T-helper 17 cell (primary cell): Measurements from ENCODE around the gene NPAS3. TPM values are rescaled to one million over a fixed set of nuclear protein-coding genes. Genes with fewer than 3 reads are reported as not detected.

Experiments used
- ATAC-seq: fragments of 150-1000 bp; cut with Tn5 transposase; 2 replicates; pipeline ENCODE4 v1.10.0; 2021; ENCODE audit warnings: mild to moderate bottlenecking, moderate library complexity
- DNase-seq, 3 donors: peaks; one replicate each; pipeline versions ENCODE4 v3.0.0 to v3.0.0-alpha.2; 2020 to 2021
- H3K9me3 ChIP-seq: one replicate; pipeline ENCODE4 v1.7.0; 2013; ENCODE audit warnings: low read length, mild to moderate bottlenecking; ENCODE audit not compliant: control insufficient read depth, poor library complexity, severe bottlenecking
- H3K27ac Mint-ChIP-seq: one replicate; pipeline ENCODE4 v1.8.0; 2022; ENCODE audit warnings: mild to moderate bottlenecking, moderate library complexity, mixed read lengths
- H3K27me3 Mint-ChIP-seq: one replicate; pipeline ENCODE4 v1.8.0; 2022; ENCODE audit warnings: mixed read lengths
- H3K36me3 Mint-ChIP-seq: one replicate; pipeline ENCODE4 v1.8.0; 2022; ENCODE audit warnings: low read depth, mixed read lengths
- H3K4me1 Mint-ChIP-seq: one replicate; pipeline ENCODE4 v1.8.0; 2022; ENCODE audit warnings: mild to moderate bottlenecking, mixed read lengths
- H3K4me3 Mint-ChIP-seq: one replicate; pipeline ENCODE4 v1.8.0; 2022; ENCODE audit warnings: mild to moderate bottlenecking, moderate library complexity, mixed read lengths
- total RNA-seq, 4 donors: library from RNA in 2 of 4; stranded (reverse) in 2 of 4; gene quantifications; one replicate each; pipeline ENCODE4 v1.2.3 and lab custom pipeline; 2022 to 2026

Gene NPAS3
- total RNA-seq, 2 donors from 2014 or later: not detected

- ATAC-seq (no peak), DNase-seq (no peak)
- Mint-ChIP-seq H3K27ac (no peak overlapping the region), H3K36me3 (no peaks in the 10 kb centered on the region), H3K27me3 (no peaks in the 10 kb centered on the region), H3K4me1 (no peaks in the 10 kb centered on the region), H3K4me3 (no peak overlapping the region)
- H3K9me3 ChIP-seq: no peaks in the 10 kb centered on the region
Measured at GRCh38 chr14:33131801-33132200, 193.1 kb downstream of the NPAS3 start.

DNA sequence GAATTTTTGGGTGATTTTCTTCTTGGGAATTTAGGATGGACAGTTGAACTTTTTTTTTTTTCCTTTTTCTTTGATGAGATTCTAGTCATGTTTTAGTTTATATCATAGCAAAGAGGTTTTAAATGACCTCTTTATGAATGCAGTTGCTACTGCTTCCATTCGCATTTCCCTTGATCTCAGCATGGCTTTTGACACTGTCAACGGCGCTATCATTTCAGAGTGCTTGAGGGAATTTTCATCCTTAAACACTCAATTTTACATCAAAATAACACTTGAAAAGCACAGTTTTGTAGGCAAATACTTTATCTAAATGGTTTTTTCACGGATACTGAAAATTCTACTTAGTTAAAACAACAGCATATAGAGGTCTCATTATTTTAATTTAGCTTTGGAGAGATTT, 195.5 kb downstream of the NPAS3 start:
- no peaks in the 10 kb centered on the region for H3K27me3 Mint-ChIP-seq
- H3K9me3 ChIP-seq: no peaks in the 10 kb centered on the region
- DNase-seq: no peak
- no peak for ATAC-seq
- no peaks in the 10 kb centered on the region for H3K4me1 Mint-ChIP-seq
- H3K36me3 Mint-ChIP-seq: no peaks in the 10 kb centered on the region
- H3K4me3 Mint-ChIP-seq: no peak overlapping the region
- no peak overlapping the region for H3K27ac Mint-ChIP-seq

DNA sequence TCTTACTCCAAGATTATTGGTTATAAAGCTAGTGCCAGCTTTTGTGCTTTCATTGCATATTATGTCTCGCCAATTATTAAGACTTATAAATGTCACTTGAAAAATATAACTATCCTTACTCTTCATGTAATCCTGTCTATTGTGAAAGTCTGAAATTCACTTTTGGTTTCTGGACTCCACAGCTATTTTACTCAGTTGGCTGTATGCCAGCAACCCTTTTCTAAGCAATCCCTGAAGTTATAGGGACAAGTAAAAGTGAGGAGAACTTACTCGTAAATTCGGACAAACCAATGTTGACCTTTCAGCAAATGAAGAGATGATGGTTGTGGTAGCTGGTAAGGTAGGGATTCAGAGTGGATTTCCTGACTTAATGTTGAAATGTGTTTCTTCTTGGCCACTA, 196.3 kb downstream of the NPAS3 start:
- H3K27me3 Mint-ChIP-seq: no peaks in the 10 kb centered on the region
- H3K4me3 Mint-ChIP-seq: no peak overlapping the region
- H3K4me1 Mint-ChIP-seq: no peaks in the 10 kb centered on the region
- ATAC-seq (no peak), DNase-seq (no peak)
- H3K36me3 Mint-ChIP-seq: no peaks in the 10 kb centered on the region
- H3K9me3 ChIP-seq: no peaks in the 10 kb centered on the region
- no peak overlapping the region for H3K27ac Mint-ChIP-seq

- Mint-ChIP-seq H3K27me3 (peaks cover 4% of the 10 kb centered on the region), H3K4me1 (no peaks in the 10 kb centered on the region), H3K36me3 (no peaks in the 10 kb centered on the region), H3K27ac (no peak overlapping the region), H3K4me3 (no peak overlapping the region)
- no peak for DNase-seq
- no peaks in the 10 kb centered on the region for H3K9me3 ChIP-seq
- ATAC-seq: no peak
Measured at GRCh38 chr14:33150666-33151428, 212.2 kb downstream of the NPAS3 start.

DNA sequence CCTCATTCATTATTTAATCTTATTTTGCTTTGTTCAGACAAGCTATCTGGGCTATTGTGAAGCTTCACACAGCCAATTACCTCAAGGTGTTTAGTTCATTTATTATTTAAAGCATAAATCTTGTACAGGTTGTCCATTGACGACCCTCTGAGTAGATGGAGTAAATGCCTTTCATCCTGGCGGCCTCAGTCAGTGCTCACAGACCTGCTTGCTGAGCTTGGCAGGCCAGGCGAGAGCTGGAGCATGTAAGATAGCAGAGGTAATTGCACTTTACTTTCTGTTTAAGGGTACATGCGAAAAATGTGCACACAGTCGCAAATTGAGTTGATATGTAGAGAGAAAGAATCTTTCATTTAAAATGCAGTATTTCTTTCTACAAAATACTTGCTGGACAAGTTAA, 224.4 kb downstream of the NPAS3 start:
- no peak overlapping the region for H3K27ac Mint-ChIP-seq
- DNase-seq: no peak
- no peaks in the 10 kb centered on the region for H3K36me3 Mint-ChIP-seq
- ATAC-seq: no peak
- no peaks in the 10 kb centered on the region for H3K4me1 Mint-ChIP-seq
- no peak overlapping the region for H3K4me3 Mint-ChIP-seq
- H3K27me3 Mint-ChIP-seq: peaks cover 5% of the 10 kb centered on the region
- H3K9me3 ChIP-seq: no peaks in the 10 kb centered on the region

DNA sequence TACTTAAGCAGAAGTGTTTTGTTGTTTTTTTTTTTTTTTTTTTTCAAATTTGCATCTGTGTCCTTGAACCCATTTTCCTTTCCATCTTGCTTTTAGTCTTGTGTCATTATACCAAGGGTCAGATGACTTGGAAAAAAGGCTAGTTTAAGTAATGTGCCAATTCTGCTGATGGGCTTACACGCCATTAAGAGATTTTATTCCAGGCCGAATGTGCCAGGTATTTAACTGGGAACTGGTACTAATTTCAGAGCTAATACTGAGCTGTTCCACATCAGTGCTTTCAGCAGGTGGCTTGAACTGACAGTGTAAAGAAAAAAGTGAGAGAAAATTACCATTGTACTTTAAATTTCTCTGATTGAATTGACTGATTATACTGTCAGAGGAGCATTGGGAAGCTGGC, 224.9 kb downstream of the NPAS3 start:
- H3K36me3 Mint-ChIP-seq: no peaks in the 10 kb centered on the region
- H3K4me1 Mint-ChIP-seq: no peaks in the 10 kb centered on the region
- ATAC-seq (no peak), DNase-seq (no peak)
- H3K27me3 Mint-ChIP-seq: peaks cover 5% of the 10 kb centered on the region
- H3K4me3 Mint-ChIP-seq: no peak overlapping the region
- no peak overlapping the region for H3K27ac Mint-ChIP-seq
- H3K9me3 ChIP-seq: no peaks in the 10 kb centered on the region

DNA sequence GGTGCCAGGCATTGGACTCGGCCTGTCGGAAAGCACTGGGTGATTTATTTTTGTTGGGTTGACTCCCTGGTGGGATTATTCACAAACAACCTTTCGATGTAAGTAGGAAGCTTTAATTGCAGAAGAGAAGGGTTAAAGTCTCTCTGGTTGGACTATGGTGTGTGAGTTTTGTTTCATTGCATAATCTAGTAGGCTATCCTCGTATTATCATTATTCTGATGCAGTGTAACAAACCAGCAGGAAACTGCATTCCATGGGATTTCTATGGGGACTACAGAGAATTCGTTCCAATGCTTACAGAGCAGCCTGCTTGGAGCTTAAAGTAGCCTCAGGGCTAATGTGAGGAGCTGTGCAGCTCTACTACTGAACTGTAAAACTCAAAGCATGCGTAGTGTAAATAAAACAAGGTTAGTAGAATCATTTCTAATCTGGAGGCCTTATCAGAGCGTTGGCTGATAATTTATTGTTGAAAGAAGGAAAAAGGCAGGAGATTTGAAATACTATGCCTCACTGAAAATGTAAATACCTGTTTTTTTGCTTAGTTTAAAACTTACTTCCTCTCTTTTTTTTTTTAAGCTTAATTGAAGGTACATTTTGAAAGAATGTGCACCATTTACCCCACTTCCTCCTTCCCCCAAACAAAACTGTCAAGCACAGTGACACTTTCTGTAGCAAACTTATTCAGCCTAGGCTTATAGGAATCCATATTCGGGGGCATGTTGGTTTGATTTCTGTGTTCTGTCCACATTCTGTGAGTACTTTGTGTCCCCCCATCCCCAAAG, 226.7 kb downstream of the NPAS3 start:
- DNase-seq (no peak), ATAC-seq (no peak)
- Mint-ChIP-seq H3K4me3 (no peak overlapping the region), H3K27ac (no peak overlapping the region), H3K4me1 (no peaks in the 10 kb centered on the region), H3K27me3 (peaks cover 5% of the 10 kb centered on the region), H3K36me3 (no peaks in the 10 kb centered on the region)
- no peaks in the 10 kb centered on the region for H3K9me3 ChIP-seq

GRCh38 chr14:33165926-33166289, 227.2 kb downstream of the NPAS3 start:
- peaks cover 5% of the 10 kb centered on the region for H3K27me3 Mint-ChIP-seq
- H3K27ac Mint-ChIP-seq: no peak overlapping the region
- no peak for DNase-seq
- ATAC-seq: no peak
- H3K36me3 Mint-ChIP-seq: no peaks in the 10 kb centered on the region
- H3K9me3 ChIP-seq: no peaks in the 10 kb centered on the region
- no peaks in the 10 kb centered on the region for H3K4me1 Mint-ChIP-seq
- no peak overlapping the region for H3K4me3 Mint-ChIP-seq

- Mint-ChIP-seq H3K4me1 (no peaks in the 10 kb centered on the region), H3K4me3 (no peak overlapping the region), H3K27me3 (no peaks in the 10 kb centered on the region), H3K36me3 (no peaks in the 10 kb centered on the region), H3K27ac (no peak overlapping the region)
- DNase-seq (no peak), ATAC-seq (no peak)
- no peaks in the 10 kb centered on the region for H3K9me3 ChIP-seq
Measured at GRCh38 chr14:33175951-33176350, 237.3 kb downstream of the NPAS3 start.

- no peaks in the 10 kb centered on the region for H3K9me3 ChIP-seq
- no peak for ATAC-seq
- no peak overlapping the region for H3K4me3 Mint-ChIP-seq
- H3K27me3 Mint-ChIP-seq: no peaks in the 10 kb centered on the region
- DNase-seq: no peak
- H3K27ac Mint-ChIP-seq: no peak overlapping the region
- no peaks in the 10 kb centered on the region for H3K4me1 Mint-ChIP-seq
- no peaks in the 10 kb centered on the region for H3K36me3 Mint-ChIP-seq
Measured at GRCh38 chr14:33184587-33184986, 245.9 kb downstream of the NPAS3 start.

DNA sequence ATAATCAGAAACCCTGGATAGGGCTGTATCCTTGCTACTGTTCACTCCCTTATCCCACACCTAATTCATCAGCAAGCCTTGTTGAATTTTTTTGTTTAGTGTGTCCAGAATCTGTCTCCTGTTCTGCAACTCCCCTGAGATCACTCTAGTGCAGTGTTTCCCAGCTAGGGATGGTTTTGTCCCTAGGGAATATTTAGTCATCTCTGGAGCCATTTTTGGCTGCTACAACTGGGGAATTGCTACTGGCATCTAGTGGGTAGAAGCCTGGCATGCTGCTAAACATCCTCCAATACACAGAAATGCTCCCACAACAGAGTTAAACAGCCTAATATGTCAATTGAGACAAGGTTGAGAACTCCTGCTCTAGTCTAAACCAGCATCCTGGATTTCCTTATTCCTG, 248.0 kb downstream of the NPAS3 start:
- Mint-ChIP-seq H3K4me1 (no peaks in the 10 kb centered on the region), H3K27ac (no peak overlapping the region), H3K27me3 (no peaks in the 10 kb centered on the region), H3K36me3 (no peaks in the 10 kb centered on the region), H3K4me3 (no peak overlapping the region)
- no peaks in the 10 kb centered on the region for H3K9me3 ChIP-seq
- DNase-seq (no peak), ATAC-seq (no peak)

DNA sequence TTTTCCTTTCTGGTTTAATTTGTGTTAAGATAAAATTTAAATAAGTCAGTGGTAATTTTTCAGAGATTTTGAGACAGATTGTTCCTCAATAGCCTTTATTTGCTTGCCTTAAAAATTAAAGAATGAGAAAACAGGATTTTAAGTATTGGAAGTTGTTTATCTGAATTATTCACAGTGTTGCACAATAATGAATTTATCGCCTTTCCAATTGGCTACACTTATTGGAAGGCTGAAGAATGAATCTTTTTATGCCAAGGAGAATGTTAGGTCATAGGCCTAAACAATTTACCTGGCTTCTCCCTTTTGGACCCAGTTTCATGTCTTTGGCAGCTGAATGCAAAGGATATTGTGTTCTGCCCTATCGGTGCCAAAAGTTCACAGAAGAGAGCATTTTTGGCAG, 250.2 kb downstream of the NPAS3 start:
- Mint-ChIP-seq H3K27ac (no peak overlapping the region), H3K4me3 (no peak overlapping the region), H3K27me3 (no peaks in the 10 kb centered on the region), H3K36me3 (no peaks in the 10 kb centered on the region), H3K4me1 (no peaks in the 10 kb centered on the region)
- DNase-seq: no peak
- no peaks in the 10 kb centered on the region for H3K9me3 ChIP-seq
- no peak for ATAC-seq

DNA sequence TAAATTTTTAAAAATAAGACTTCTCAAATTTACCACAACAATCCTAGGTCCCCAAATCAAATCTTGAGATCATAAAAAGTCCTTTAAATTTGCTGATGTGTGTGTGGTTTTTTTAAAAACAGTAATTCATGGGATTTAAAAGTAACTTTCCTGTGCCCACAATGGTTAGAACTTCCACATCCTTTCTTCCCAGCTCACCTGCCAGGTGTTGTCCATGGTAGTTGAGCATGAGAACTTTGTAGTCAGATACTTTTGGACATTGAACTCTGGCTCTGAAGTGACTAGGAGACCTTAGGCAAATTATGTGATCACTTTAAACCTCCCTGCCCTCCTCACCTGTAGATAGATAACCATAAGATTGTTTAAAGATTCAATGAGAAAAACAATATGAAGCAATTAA, 253.2 kb downstream of the NPAS3 start:
- Mint-ChIP-seq H3K4me3 (no peak overlapping the region), H3K36me3 (no peaks in the 10 kb centered on the region), H3K4me1 (no peaks in the 10 kb centered on the region), H3K27me3 (no peaks in the 10 kb centered on the region), H3K27ac (no peak overlapping the region)
- DNase-seq (no peak), ATAC-seq (no peak)
- H3K9me3 ChIP-seq: no peaks in the 10 kb centered on the region

GRCh38 chr14:33194551-33194950, 255.9 kb downstream of the NPAS3 start:
- Mint-ChIP-seq H3K27ac (no peak overlapping the region), H3K36me3 (no peaks in the 10 kb centered on the region), H3K4me3 (no peak overlapping the region), H3K27me3 (no peaks in the 10 kb centered on the region), H3K4me1 (no peaks in the 10 kb centered on the region)
- no peaks in the 10 kb centered on the region for H3K9me3 ChIP-seq
- ATAC-seq (no peak), DNase-seq (no peak)
